Measurements from ENCODE around the gene SLX4IP. TPM values are rescaled to one million over a fixed set of nuclear protein-coding genes. Genes with fewer than 3 reads are reported as not detected.

The SLX4IP gene
- total and polyA plus RNA-seq, 2 of the 13 experiments (the other 11 are each of a cell fraction or from before 2014, with no cell fraction given), result 3.6 to 7.3 TPM

GRCh38 chr20:10430000-10430466 lies 5.1 kb upstream of the SLX4IP start (continued):
- TF ChIP-seq, protein P1, sequence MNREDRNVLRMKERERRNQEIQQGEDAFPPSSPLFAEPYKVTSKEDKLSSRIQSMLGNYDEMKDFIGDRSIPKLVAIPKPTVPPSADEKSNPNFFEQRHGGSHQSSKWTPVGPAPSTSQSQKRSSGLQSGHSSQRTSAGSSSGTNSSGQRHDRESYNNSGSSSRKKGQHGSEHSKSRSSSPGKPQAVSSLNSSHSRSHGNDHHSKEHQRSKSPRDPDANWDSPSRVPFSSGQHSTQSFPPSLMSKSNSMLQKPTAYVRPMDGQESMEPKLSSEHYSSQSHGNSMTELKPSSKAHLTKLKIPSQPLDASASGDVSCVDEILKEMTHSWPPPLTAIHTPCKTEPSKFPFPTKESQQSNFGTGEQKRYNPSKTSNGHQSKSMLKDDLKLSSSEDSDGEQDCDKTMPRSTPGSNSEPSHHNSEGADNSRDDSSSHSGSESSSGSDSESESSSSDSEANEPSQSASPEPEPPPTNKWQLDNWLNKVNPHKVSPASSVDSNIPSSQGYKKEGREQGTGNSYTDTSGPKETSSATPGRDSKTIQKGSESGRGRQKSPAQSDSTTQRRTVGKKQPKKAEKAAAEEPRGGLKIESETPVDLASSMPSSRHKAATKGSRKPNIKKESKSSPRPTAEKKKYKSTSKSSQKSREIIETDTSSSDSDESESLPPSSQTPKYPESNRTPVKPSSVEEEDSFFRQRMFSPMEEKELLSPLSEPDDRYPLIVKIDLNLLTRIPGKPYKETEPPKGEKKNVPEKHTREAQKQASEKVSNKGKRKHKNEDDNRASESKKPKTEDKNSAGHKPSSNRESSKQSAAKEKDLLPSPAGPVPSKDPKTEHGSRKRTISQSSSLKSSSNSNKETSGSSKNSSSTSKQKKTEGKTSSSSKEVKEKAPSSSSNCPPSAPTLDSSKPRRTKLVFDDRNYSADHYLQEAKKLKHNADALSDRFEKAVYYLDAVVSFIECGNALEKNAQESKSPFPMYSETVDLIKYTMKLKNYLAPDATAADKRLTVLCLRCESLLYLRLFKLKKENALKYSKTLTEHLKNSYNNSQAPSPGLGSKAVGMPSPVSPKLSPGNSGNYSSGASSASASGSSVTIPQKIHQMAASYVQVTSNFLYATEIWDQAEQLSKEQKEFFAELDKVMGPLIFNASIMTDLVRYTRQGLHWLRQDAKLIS (CRISPR knock-in tag; IDR thresholded peaks at IDR 0.05), result no peak
- TF ChIP-seq BCL6 (CRISPR knock-in tag; IDR thresholded peaks at IDR 0.05), result no peak
- TF ChIP-seq ZNF616 (CRISPR knock-in tag; IDR thresholded peaks at IDR 0.05; ENCODE audit: low read depth), result no peak
- no peak for TF ChIP-seq KAT8 (CRISPR knock-in tag; IDR thresholded peaks at IDR 0.05)
- TF ChIP-seq ZMYM2 (CRISPR knock-in tag; IDR thresholded peaks at IDR 0.05), result no peak
- no peak for TF ChIP-seq SP140L (CRISPR knock-in tag; IDR thresholded peaks at IDR 0.05; ENCODE audit: borderline replicate concordance)
- TF ChIP-seq EED (CRISPR knock-in tag; IDR thresholded peaks at IDR 0.05), result no peak
- no peak for TF ChIP-seq HMG20B (CRISPR knock-in tag; conservative IDR thresholded peaks at IDR 0.05)
- peak; percentile 83 for TF ChIP-seq SOX5 (CRISPR knock-in tag; IDR thresholded peaks at IDR 0.05; ENCODE audit: borderline replicate concordance)
- TF ChIP-seq ZSCAN9 (CRISPR knock-in tag; IDR thresholded peaks at IDR 0.05; ENCODE audit: borderline replicate concordance), result 0 out of 2 replicates have a peak, but pooled peaks have one; percentile 5
- peak; percentile 86 for TF ChIP-seq FOSL2 (CRISPR knock-in tag; IDR thresholded peaks at IDR 0.05)
- no peak for TF ChIP-seq MLX (CRISPR knock-in tag; IDR thresholded peaks at IDR 0.05)
- TF ChIP-seq NR2F6 (IDR thresholded peaks at IDR 0.05), result no peak
- no peak for TF ChIP-seq NR2F6 (CRISPR knock-in tag; IDR thresholded peaks at IDR 0.05)
- no peak for TF ChIP-seq MYNN (CRISPR knock-in tag; IDR thresholded peaks at IDR 0.05; ENCODE audit: low read depth)
- TF ChIP-seq, protein P2, sequence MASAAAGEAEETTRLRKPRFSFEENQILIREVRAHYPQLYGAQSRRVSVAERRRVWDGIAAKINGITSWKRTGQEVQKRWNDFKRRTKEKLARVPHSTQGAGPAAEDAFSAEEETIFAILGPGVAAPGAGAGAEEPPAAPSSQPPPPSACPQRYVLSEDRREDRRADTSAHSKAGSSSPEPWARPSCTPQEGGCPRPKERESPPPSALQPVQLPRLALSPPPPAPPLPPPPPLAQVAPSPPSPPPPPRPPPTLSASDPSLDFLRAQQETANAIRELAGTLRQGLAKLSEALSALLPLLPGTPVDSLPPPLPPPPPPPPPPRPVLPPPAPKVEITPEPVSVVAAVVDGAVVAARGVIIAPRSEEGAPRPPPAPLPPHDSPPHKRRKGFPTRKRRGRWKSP (CRISPR knock-in tag; IDR thresholded peaks at IDR 0.05), result no peak
- TF ChIP-seq ASH2L (IDR thresholded peaks at IDR 0.05; ENCODE audit: insufficient read length, low read depth, low read length), result peak; percentile 60
- TF ChIP-seq KDM1A (CRISPR knock-in tag; IDR thresholded peaks at IDR 0.05), result no peak
- TF ChIP-seq ESRRA (CRISPR knock-in tag; IDR thresholded peaks at IDR 0.05; ENCODE audit: low read depth), result peak; percentile 16; the same call in 1 of the 2 replicates
- TF ChIP-seq, protein P3, sequence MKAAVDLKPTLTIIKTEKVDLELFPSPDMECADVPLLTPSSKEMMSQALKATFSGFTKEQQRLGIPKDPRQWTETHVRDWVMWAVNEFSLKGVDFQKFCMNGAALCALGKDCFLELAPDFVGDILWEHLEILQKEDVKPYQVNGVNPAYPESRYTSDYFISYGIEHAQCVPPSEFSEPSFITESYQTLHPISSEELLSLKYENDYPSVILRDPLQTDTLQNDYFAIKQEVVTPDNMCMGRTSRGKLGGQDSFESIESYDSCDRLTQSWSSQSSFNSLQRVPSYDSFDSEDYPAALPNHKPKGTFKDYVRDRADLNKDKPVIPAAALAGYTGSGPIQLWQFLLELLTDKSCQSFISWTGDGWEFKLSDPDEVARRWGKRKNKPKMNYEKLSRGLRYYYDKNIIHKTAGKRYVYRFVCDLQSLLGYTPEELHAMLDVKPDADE (CRISPR knock-in tag; IDR thresholded peaks at IDR 0.05), result no peak
- no peak for TF ChIP-seq SRF (IDR thresholded peaks at IDR 0.05; ENCODE audit: low read depth, low read length)
- no peak for TF ChIP-seq FOXK1 (CRISPR knock-in tag; IDR thresholded peaks at IDR 0.05; ENCODE audit: borderline replicate concordance, low read depth)
- TF ChIP-seq ZNF530 (CRISPR knock-in tag; IDR thresholded peaks at IDR 0.05; ENCODE audit: low read depth), result no peak
- TF ChIP-seq SNRNP70 (IDR thresholded peaks at IDR 0.05; ENCODE audit: low read depth, low read length), result no peak
- TF ChIP-seq, protein P4, sequence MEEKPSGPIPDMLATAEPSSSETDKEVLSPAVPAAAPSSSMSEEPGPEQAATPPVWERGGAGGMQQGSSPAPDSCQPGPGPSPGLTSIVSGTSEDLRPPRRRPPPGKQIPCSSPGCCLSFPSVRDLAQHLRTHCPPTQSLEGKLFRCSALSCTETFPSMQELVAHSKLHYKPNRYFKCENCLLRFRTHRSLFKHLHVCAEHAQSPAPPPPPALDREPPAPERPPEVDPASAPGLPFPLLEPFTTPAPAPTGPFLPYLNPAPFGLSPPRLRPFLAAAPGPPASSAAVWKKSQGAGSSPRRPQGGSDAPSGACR (CRISPR knock-in tag; IDR thresholded peaks at IDR 0.05), result no peak
- no peak for TF ChIP-seq SRSF4 (IDR thresholded peaks at IDR 0.05; ENCODE audit: low read depth, low read length, poor library complexity, severe bottlenecking)
- TF ChIP-seq RXRB (CRISPR knock-in tag; IDR thresholded peaks at IDR 0.05; ENCODE audit: borderline replicate concordance), result no peak
